ENCODE data around the gene SLC9A5.

Gene SLC9A5

GRCh38 chr16:67305216-67306071 is 56.7 kb downstream of the SLC9A5 start:
- TF ChIP-seq MAX (IDR thresholded peaks at IDR 0.05; ENCODE audit: low read depth, low read length) (no peak), POLR2A (IDR thresholded peaks at IDR 0.05; ENCODE audit: extremely low read depth, insufficient read length) (no peak), CTCF (IDR thresholded peaks at IDR 0.05; ENCODE audit: low read depth, low read length) (no peak), MYC (IDR thresholded peaks at IDR 0.05; ENCODE audit: low read depth, low read length) (no peak)
- no peak for DNase-seq (ENCODE audit: low read depth)
- no peak overlapping the region for H3K4me3 ChIP-seq (ENCODE audit: low read depth, low read length)

GRCh38 chr16:67310561-67310960 is 61.8 kb downstream of the SLC9A5 start:
- TF ChIP-seq POLR2A (IDR thresholded peaks at IDR 0.05; ENCODE audit: extremely low read depth, insufficient read length) (no peak), CTCF (IDR thresholded peaks at IDR 0.05; ENCODE audit: low read depth, low read length) (no peak), MAX (IDR thresholded peaks at IDR 0.05; ENCODE audit: low read depth, low read length) (no peak), MYC (IDR thresholded peaks at IDR 0.05; ENCODE audit: low read depth, low read length) (no peak)
- no peak for DNase-seq (ENCODE audit: low read depth)
- no peak overlapping the region for H3K4me3 ChIP-seq (ENCODE audit: low read depth, low read length)

- DNase-seq (ENCODE audit: low read depth): no peak
- TF ChIP-seq MYC (IDR thresholded peaks at IDR 0.05; ENCODE audit: low read depth, low read length) (no peak), POLR2A (IDR thresholded peaks at IDR 0.05; ENCODE audit: extremely low read depth, insufficient read length) (no peak), MAX (IDR thresholded peaks at IDR 0.05; ENCODE audit: low read depth, low read length) (no peak), CTCF (IDR thresholded peaks at IDR 0.05; ENCODE audit: low read depth, low read length) (no peak)
- no peak overlapping the region for H3K4me3 ChIP-seq (ENCODE audit: low read depth, low read length)
These were observed 63.1 kb downstream of the SLC9A5 start for GRCh38 chr16:67311607-67312488.

GRCh38 chr16:67312719-67313118 is 63.9 kb downstream of the SLC9A5 start:
- TF ChIP-seq MAX (IDR thresholded peaks at IDR 0.05; ENCODE audit: low read depth, low read length) (no peak), MYC (IDR thresholded peaks at IDR 0.05; ENCODE audit: low read depth, low read length) (no peak), POLR2A (IDR thresholded peaks at IDR 0.05; ENCODE audit: extremely low read depth, insufficient read length) (no peak), CTCF (IDR thresholded peaks at IDR 0.05; ENCODE audit: low read depth, low read length) (no peak)
- no peak overlapping the region for H3K4me3 ChIP-seq (ENCODE audit: low read depth, low read length)
- DNase-seq (ENCODE audit: low read depth): no peak

GRCh38 chr16:67317853-67318252 is 69.1 kb downstream of the SLC9A5 start:
- DNase-seq (ENCODE audit: low read depth): no peak
- H3K4me3 ChIP-seq (ENCODE audit: low read depth, low read length): no peak overlapping the region
- no peak for TF ChIP-seq POLR2A (IDR thresholded peaks at IDR 0.05; ENCODE audit: extremely low read depth, insufficient read length)
- no peak for TF ChIP-seq MAX (IDR thresholded peaks at IDR 0.05; ENCODE audit: low read depth, low read length)
- TF ChIP-seq CTCF (IDR thresholded peaks at IDR 0.05; ENCODE audit: low read depth, low read length): no peak
- TF ChIP-seq MYC (IDR thresholded peaks at IDR 0.05; ENCODE audit: low read depth, low read length): no peak

Measured in NB4 (cell line).